Skeletal muscle satellite cell (primary cell): ENCODE measurements around the gene TLK1.

Experiments used
- H3K27me3 ChIP-seq: 2 replicates; pipeline ENCODE4 v1.7.0; 2013; ENCODE audit warnings: low read length; ENCODE audit not compliant: control insufficient read depth, insufficient read depth
- H3K36me3 ChIP-seq: 2 replicates; pipeline ENCODE4 v1.7.0; 2013; ENCODE audit warnings: mild to moderate bottlenecking, control low read depth, low read length; ENCODE audit not compliant: insufficient read depth
- H3K4me1 ChIP-seq: 2 replicates; pipeline ENCODE4 v1.7.0; 2013; ENCODE audit warnings: low read length; ENCODE audit not compliant: control insufficient read depth, insufficient read depth
- H3K4me2 ChIP-seq: 2 replicates; pipeline ENCODE4 v1.7.0; 2013; ENCODE audit warnings: mild to moderate bottlenecking, low read length
- H3K4me3 ChIP-seq: 2 replicates; pipeline ENCODE4 v1.7.0; 2013; ENCODE audit warnings: low read length
- H3K9ac ChIP-seq: 2 replicates; pipeline ENCODE4 v1.7.0; 2013; ENCODE audit warnings: mild to moderate bottlenecking, low read depth, low read length, moderate library complexity
- H3K9me3 ChIP-seq: replicated peaks from 2 replicates; pipeline ENCODE4 v1.7.0; 2013; ENCODE audit warnings: mild to moderate bottlenecking, control low read depth, low read length

Gene TLK1

DNA sequence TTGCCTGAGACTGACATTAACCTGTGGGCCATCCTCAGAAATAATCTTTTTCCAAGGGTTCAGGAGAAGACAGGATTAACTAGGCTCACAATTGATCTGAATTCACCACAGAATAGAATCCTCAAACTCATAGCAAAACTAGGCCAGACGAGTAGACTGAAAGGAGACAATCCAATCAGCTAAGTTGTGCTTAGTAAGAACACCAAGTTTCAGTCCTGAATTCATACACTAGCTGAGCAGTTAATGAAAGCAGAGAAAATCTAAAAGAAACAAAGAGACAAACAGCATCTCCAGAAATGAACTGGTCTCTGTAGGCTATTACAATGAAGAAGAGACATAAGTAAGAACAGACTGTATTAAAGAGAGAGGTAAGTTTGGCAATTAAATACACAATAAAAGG lies 142.2 kb downstream of the TLK1 start:
- Histone ChIP-seq H3K9ac (no peak overlapping the region), H3K27me3 (no peaks in the 10 kb centered on the region), H3K4me3 (no peak overlapping the region), H3K4me1 (peaks cover 10% of the 10 kb centered on the region), H3K9me3 (no peaks in the 10 kb centered on the region), H3K36me3 (peaks cover 12% of the 10 kb centered on the region), H3K4me2 (no peak overlapping the region)

DNA sequence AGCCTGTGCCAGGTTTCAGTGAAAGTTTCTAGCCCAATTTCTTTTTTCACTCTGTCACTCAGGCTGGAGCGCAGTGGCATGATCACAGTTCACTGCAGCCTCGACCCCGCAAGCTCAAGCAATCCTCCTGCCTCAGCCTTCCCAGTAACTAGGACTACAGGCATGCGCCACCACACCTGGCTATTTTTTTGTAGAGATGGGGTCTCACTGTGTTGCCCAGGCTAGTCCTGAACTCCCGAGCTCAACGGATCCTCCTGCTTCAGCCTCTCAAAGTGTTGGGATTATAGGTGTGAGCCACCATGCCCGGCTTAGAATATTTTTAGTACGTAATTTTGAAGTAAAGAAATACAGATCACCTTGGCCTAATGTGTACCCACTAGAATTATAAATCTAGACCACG lies 144.6 kb downstream of the TLK1 start:
- Histone ChIP-seq H3K4me1 (peaks cover 4% of the 10 kb centered on the region), H3K36me3 (peaks cover 19% of the 10 kb centered on the region), H3K9me3 (no peaks in the 10 kb centered on the region), H3K4me3 (no peak overlapping the region), H3K4me2 (no peak overlapping the region), H3K27me3 (no peaks in the 10 kb centered on the region), H3K9ac (no peak overlapping the region)

- Histone ChIP-seq H3K27me3 (no peaks in the 10 kb centered on the region), H3K4me2 (no peak overlapping the region), H3K4me1 (no peaks in the 10 kb centered on the region), H3K9me3 (no peaks in the 10 kb centered on the region), H3K9ac (no peak overlapping the region), H3K4me3 (no peak overlapping the region), H3K36me3 (peaks cover 31% of the 10 kb centered on the region)
These were observed 146.8 kb downstream of the TLK1 start for GRCh38 chr2:171013851-171014250.

GRCh38 chr2:171009386-171009785 lies 151.3 kb downstream of the TLK1 start:
- Histone ChIP-seq H3K36me3 (peaks cover 45% of the 10 kb centered on the region), H3K9ac (no peak overlapping the region), H3K4me1 (no peaks in the 10 kb centered on the region)

DNA sequence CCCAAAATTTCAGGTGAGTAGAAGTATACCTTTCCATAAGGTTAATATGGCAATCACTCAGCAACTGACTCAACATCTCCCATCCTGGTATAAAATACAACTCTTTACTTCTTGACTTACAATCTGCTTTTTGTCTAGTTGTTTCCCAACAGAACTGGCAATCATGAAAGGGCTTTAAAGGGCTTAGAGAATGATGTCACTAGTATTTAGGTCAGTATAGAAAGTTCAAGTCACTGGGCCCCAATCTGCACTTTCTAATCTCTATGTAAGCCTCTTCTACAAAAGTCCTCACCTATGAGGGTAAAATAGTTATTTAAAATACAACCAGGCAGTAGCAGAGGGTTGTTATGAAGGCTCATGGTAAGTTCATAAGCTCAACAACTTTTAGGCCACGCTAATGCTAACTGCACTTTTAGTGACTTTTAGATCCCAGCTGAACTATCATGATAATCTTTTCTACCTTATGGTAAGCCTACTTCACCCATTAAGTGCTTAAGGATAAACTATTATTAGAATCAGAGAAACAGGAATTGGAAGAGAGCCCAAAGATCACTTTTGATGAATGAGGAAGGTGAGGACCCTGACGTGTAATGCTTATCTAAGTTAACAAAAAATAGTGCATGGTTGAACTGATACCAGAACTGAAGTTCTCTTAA lies 152.0 kb downstream of the TLK1 start:
- Histone ChIP-seq H3K27me3 (no peaks in the 10 kb centered on the region), H3K4me3 (no peak overlapping the region), H3K9ac (no peak overlapping the region), H3K4me1 (no peaks in the 10 kb centered on the region), H3K4me2 (no peak overlapping the region), H3K9me3 (no peaks in the 10 kb centered on the region), H3K36me3 (peaks cover 44% of the 10 kb centered on the region)

More at GRCh38 chr2:171009386-171009785, 151.3 kb downstream of the TLK1 start:
- no peaks in the 10 kb centered on the region for H3K27me3 ChIP-seq
- no peaks in the 10 kb centered on the region for H3K9me3 ChIP-seq
- no peak overlapping the region for H3K4me3 ChIP-seq
- no peak overlapping the region for H3K4me2 ChIP-seq

DNA sequence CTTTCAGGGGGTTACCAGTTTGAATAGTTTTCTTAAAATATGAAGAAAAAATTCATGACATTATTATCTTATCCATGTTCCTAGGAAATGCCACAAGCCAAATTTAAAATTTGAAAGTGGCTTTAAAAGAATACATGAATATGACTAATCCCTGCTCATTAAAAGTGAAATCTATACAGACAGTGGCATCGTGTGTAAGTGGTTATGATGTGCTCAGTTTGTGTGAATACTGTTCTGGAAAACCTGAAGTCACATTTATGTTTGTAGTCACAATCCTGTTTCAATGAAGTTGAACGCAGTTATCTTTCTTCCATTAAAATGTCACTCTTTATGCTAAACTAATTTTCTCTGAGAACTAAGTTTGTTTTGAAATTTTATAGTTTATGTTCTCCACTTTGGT lies 155.9 kb downstream of the TLK1 start:
- H3K36me3 ChIP-seq, result peaks cover 38% of the 10 kb centered on the region

GRCh38 chr2:171004363-171004762 lies 156.3 kb downstream of the TLK1 start:
- Histone ChIP-seq H3K4me1 (no peaks in the 10 kb centered on the region), H3K4me2 (no peak overlapping the region), H3K9me3 (no peaks in the 10 kb centered on the region), H3K9ac (no peak overlapping the region), H3K36me3 (peaks cover 37% of the 10 kb centered on the region), H3K4me3 (no peak overlapping the region), H3K27me3 (no peaks in the 10 kb centered on the region)

More for the DNA sequence above, 155.9 kb downstream of the TLK1 start:
- Histone ChIP-seq H3K4me3 (no peak overlapping the region), H3K9ac (no peak overlapping the region), H3K4me1 (no peaks in the 10 kb centered on the region), H3K4me2 (no peak overlapping the region), H3K9me3 (no peaks in the 10 kb centered on the region), H3K27me3 (no peaks in the 10 kb centered on the region)

DNA sequence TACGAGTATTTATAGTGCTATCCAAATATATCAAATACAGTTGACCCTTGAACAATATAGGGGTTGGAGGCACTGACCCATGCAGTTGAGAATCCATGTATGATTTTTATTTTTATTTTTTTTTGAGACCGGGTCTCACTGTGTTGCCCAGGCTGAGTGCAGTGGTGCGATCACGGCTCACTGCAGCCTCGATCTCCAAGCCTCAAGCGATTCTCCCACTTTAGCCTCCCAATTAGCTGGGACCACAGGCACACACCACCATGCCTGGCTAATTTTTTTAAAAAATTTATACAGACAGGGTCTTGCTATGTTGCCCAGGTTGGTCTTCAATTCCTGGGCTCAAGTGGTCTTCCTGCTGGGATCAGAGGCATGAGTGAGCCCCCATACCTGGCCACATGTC lies 161.0 kb downstream of the TLK1 start:
- H3K4me3 ChIP-seq, result no peak overlapping the region

DNA sequence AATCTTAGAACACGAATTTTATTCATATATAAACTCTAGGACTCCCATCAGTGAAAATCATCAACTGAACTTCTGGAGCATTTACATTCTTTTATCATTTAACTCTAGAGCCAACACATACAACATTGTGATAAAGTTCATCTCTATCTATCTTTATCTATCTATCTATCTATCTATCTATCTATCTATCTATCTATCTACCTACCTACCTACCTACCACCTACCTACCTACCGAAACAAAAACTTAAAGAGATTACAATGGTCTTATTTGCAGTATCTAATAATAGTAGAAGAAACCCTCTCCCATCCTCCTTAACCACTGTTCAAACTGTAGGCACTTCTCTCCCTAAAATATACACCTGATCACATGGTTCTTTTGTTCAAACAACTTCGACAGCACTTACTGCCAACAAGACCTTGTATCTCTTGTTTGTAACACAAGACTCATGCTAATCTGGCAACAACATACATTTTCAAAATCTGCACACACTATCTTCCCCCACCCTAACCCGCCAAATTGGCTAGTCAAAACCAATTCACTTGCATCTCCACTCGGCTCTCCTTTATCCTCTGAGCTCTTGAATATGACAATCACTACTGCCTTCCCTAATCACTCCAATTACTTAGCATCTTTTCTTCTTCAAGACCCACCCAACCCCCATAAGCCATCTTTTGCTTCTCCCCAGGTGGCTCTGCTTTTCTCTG lies 162.6 kb downstream of the TLK1 start:
- Histone ChIP-seq H3K36me3 (peaks cover 15% of the 10 kb centered on the region), H3K27me3 (no peaks in the 10 kb centered on the region), H3K4me3 (no peak overlapping the region), H3K9ac (no peak overlapping the region), H3K4me1 (no peaks in the 10 kb centered on the region), H3K9me3 (no peaks in the 10 kb centered on the region), H3K4me2 (no peak overlapping the region)

More for the DNA sequence above, 161.0 kb downstream of the TLK1 start:
- H3K9ac ChIP-seq, result no peak overlapping the region
- H3K4me2 ChIP-seq, result no peak overlapping the region
- no peaks in the 10 kb centered on the region for H3K9me3 ChIP-seq
- H3K27me3 ChIP-seq, result no peaks in the 10 kb centered on the region
- H3K36me3 ChIP-seq, result peaks cover 21% of the 10 kb centered on the region
- H3K4me1 ChIP-seq, result no peaks in the 10 kb centered on the region

- Histone ChIP-seq H3K4me1 (no peaks in the 10 kb centered on the region), H3K27me3 (no peaks in the 10 kb centered on the region), H3K9me3 (no peaks in the 10 kb centered on the region), H3K36me3 (peaks cover 20% of the 10 kb centered on the region), H3K4me3 (no peak overlapping the region), H3K9ac (no peak overlapping the region), H3K4me2 (no peak overlapping the region)
These were observed 164.4 kb downstream of the TLK1 start for GRCh38 chr2:170996316-170996715.

- H3K4me3 ChIP-seq, result no peak overlapping the region
These were observed 169.1 kb downstream of the TLK1 start for GRCh38 chr2:170991398-170992182.

More at GRCh38 chr2:170991398-170992182, 169.1 kb downstream of the TLK1 start:
- no peak overlapping the region for H3K4me2 ChIP-seq
- no peaks in the 10 kb centered on the region for H3K9me3 ChIP-seq
- no peak overlapping the region for H3K9ac ChIP-seq
- H3K36me3 ChIP-seq, result peaks cover 13% of the 10 kb centered on the region
- no peaks in the 10 kb centered on the region for H3K4me1 ChIP-seq
- H3K27me3 ChIP-seq, result no peaks in the 10 kb centered on the region
